ENCODE results near the gene CCDC134. TPM values are rescaled to one million over a fixed set of nuclear protein-coding genes. Genes with fewer than 3 reads are reported as not detected.

CCDC134 gene
- total and polyA plus RNA-seq, 7 donors, result 0.60 to 8.6 (median 6.1) TPM

DNA sequence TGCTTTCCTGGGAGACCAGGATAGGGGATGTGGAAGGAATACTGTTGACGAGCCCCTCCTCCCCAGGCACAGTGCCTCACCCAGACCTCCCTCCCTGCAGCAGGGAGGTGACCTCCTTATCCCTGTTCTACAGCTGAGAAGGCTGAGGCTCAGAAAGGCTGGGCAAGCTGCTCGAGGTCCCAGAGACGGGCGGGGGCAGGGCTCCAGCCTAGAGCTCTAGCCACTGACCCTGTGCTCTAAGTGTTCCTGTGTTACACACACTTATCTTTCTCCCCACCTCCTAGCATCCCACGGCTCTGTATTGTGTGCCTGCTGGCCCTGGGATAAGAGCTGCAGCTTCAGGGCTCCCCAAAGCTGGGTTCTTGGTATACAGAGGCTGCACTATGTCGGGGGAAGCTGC, 7.9 kb downstream of the CCDC134 start:
- H3K9me3 ChIP-seq, result no peaks in the 10 kb centered on the region
- intact Hi-C loops (cut with DNase I), result no loop called here
- no peaks in the 10 kb centered on the region for H3K4me1 ChIP-seq
- TF ChIP-seq EP300 (IDR thresholded peaks at IDR 0.05) (no peak), POLR2AphosphoS5 (IDR thresholded peaks at IDR 0.05) (no peak), POLR2A (IDR thresholded peaks at IDR 0.05) (no peak)
- TF ChIP-seq, protein P1, sequence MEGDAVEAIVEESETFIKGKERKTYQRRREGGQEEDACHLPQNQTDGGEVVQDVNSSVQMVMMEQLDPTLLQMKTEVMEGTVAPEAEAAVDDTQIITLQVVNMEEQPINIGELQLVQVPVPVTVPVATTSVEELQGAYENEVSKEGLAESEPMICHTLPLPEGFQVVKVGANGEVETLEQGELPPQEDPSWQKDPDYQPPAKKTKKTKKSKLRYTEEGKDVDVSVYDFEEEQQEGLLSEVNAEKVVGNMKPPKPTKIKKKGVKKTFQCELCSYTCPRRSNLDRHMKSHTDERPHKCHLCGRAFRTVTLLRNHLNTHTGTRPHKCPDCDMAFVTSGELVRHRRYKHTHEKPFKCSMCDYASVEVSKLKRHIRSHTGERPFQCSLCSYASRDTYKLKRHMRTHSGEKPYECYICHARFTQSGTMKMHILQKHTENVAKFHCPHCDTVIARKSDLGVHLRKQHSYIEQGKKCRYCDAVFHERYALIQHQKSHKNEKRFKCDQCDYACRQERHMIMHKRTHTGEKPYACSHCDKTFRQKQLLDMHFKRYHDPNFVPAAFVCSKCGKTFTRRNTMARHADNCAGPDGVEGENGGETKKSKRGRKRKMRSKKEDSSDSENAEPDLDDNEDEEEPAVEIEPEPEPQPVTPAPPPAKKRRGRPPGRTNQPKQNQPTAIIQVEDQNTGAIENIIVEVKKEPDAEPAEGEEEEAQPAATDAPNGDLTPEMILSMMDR (IDR thresholded peaks at IDR 0.05), result no peak
- DNase-seq, result no peak
- no peak overlapping the region for H3K27ac ChIP-seq
- H3K4me3 ChIP-seq, result no peak overlapping the region
- H3K36me3 ChIP-seq, result peaks cover 0 to 35% (median 0%) of the 10 kb centered on the region in 4 donors
- 92 to 94% methylated on average over 6 of the region's 6 CpGs for WGBS, 2 donors
- H3K27me3 ChIP-seq, result no peaks in the 10 kb centered on the region

DNA sequence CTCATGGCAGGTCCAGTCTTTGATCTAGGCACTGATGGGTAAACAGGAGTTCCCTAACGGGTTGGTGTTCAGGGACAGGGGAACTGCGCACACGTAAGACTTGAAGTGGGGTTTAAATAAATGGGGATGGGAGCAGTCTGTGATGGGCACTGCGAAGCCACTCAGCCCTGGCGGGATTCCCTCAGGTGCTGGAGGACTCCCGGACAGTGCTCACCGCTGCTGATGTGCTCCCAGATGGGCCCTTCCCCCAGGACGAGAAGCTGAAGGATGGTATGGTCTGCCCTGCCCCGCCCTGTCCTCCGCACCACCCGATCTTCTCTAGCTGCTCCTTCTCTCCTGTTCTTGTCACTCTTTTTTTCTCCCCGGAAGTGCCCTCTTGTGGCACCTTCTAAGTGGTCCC, 9.5 kb downstream of the CCDC134 start:
- WGBS, 2 donors, result 93 to 95% methylated on average over 12 of the region's 12 CpGs
- Histone ChIP-seq H3K4me1 (no peaks in the 10 kb centered on the region), H3K36me3 (peaks cover 0 to 46% (median 0%) of the 10 kb centered on the region in 4 donors), H3K9me3 (no peaks in the 10 kb centered on the region), H3K27ac (no peak overlapping the region), H3K27me3 (no peaks in the 10 kb centered on the region), H3K4me3 (no peak overlapping the region)
- intact Hi-C loops (cut with DNase I), result no loop called here
- no peak for TF ChIP-seq POLR2AphosphoS5 (IDR thresholded peaks at IDR 0.05)
- TF ChIP-seq EP300 (IDR thresholded peaks at IDR 0.05), result no peak
- TF ChIP-seq, protein P1 (IDR thresholded peaks at IDR 0.05), result no peak
- no peak for TF ChIP-seq POLR2A (IDR thresholded peaks at IDR 0.05)
- DNase-seq, result no peak

DNA sequence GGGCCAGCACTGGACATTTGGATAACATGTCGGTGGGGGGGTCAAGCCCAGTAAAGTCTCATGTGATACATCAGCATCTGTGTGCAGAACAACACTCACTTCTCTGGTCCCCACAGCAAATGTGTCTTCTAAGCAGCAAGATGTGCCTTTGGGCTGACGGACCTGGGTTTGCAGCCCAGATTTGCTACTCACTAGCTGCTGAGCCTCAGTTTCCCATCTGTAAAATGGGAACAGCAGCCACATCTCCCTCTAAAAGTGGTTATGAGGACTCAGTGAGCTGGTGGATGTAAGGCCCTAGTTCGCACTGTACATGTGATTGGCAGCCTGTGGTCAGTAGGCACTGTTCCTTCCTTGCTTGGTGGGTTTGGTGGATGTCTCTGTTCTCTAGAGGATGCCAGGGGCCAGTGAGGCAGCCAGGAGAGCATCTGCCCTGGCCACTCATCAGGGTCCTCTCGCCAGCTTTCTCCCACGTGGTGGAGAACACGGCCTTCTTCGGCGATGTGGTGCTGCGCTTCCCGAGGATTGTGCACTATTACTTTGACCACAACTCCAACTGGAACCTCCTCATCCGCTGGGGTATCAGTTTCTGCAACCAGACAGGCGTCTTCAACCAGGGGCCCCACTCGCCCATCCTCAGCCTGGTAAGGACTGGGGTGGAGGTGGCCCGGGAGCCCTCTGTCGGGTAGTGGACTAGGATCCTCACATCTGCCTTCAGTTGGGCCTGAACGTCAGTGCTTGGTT, 12.5 kb downstream of the CCDC134 start:
- Histone ChIP-seq H3K36me3 (peaks cover 0 to 46% (median 0%) of the 10 kb centered on the region in 4 donors), H3K4me1 (no peaks in the 10 kb centered on the region), H3K9me3 (no peaks in the 10 kb centered on the region), H3K4me3 (no peak overlapping the region), H3K27ac (no peak overlapping the region), H3K27me3 (no peaks in the 10 kb centered on the region)
- DNase-seq, result no peak
- intact Hi-C loops (cut with DNase I), result no loop called here
- 97 to 98% methylated on average over 16 of the region's 16 CpGs for WGBS, 2 donors
- TF ChIP-seq, protein P1 (IDR thresholded peaks at IDR 0.05), result no peak
- TF ChIP-seq EP300 (IDR thresholded peaks at IDR 0.05), result no peak
- no peak for TF ChIP-seq POLR2A (IDR thresholded peaks at IDR 0.05)
- TF ChIP-seq POLR2AphosphoS5 (IDR thresholded peaks at IDR 0.05), result no peak

DNA sequence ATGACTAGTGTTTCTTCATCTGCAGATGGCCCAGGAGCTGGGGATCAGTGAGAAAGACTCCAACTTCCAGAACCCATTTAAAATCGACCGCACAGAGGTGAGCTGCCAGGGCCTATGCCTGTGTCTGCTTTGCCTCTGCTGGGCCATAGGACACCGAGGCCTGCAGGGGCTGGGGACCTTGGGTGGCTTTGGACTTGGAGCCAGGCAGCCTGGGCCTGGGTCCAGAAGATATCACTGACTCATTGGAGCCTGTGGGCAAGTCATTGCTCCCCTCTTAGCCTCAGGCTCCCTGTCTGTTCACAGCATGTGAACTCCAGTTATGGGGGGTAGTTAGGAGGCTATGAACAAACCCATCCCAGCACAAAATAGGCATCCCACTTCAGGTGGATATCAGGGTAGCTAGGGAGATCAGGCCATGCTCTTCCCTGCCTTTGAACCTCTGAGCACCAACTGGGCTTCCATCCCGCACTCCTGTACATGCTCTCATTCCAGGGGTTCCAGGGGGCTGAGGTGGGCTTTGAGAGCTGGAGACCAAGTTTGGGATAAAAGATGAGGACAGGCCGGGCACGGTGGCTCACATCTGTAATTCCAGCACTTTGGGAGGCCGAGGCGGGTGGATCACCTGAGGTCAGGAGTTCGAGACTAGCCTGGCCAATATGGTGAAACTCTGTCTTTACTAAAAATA, 13.4 kb downstream of the CCDC134 start:
- 97% methylated on average over 9 of the region's 9 CpGs for WGBS, 2 donors
- no peak for TF ChIP-seq POLR2A (IDR thresholded peaks at IDR 0.05)
- TF ChIP-seq, protein P1 (IDR thresholded peaks at IDR 0.05), result no peak
- no peak for TF ChIP-seq EP300 (IDR thresholded peaks at IDR 0.05)
- no peak for TF ChIP-seq POLR2AphosphoS5 (IDR thresholded peaks at IDR 0.05)
- no peaks in the 10 kb centered on the region for H3K27me3 ChIP-seq
- peaks cover 0 to 44% (median 0%) of the 10 kb centered on the region in 4 donors for H3K36me3 ChIP-seq
- no peak overlapping the region for H3K4me3 ChIP-seq
- H3K4me1 ChIP-seq, result no peaks in the 10 kb centered on the region
- no peak for DNase-seq
- intact Hi-C loops (cut with DNase I), result no loop called here
- no peak overlapping the region for H3K27ac ChIP-seq
- no peaks in the 10 kb centered on the region for H3K9me3 ChIP-seq
